ENCODE results near the gene TRIM69.
A peak's percentile ranks its signal among the peaks of the same experiment; 100 is the strongest.
"Not testable (repeated sequence)": the region's sequence is repeated elsewhere in the genome, so short reads cannot be mapped to it uniquely, and the experiment has no call there.

Gene TRIM69

GRCh38 chr15:44736181-44736765 lies at the start of gene TRIM69:
TRIM69 (plus strand) TSS chr15:44736528; CDS start chr15:44736705, 177 bp downstream.
- no peak for DNase-seq

GRCh38 chr15:44689318-44689717 lies 47.0 kb upstream of the TRIM69 start:
- not testable (repeated sequence) for DNase-seq

- not testable (repeated sequence) for DNase-seq
These were observed 46.1 kb upstream of the TRIM69 start for GRCh38 chr15:44690245-44690644.

GRCh38 chr15:44692659-44693058 lies 43.7 kb upstream of the TRIM69 start:
- DNase-seq = no peak

GRCh38 chr15:44694416-44694815 lies 41.9 kb upstream of the TRIM69 start:
- no peak for DNase-seq

GRCh38 chr15:44695294-44695693 lies 41.0 kb upstream of the TRIM69 start:
- no peak for DNase-seq

- no peak for DNase-seq
These were observed 39.3 kb upstream of the TRIM69 start for GRCh38 chr15:44697014-44697413.

- DNase-seq = no peak
These were observed 37.7 kb upstream of the TRIM69 start for GRCh38 chr15:44698641-44699040.

- DNase-seq = not testable (repeated sequence)
These were observed 35.7 kb upstream of the TRIM69 start for GRCh38 chr15:44700676-44701075.

- no peak for DNase-seq
These were observed 30.3 kb upstream of the TRIM69 start for GRCh38 chr15:44705986-44706385.

- no peak for DNase-seq
These were observed 29.9 kb upstream of the TRIM69 start for GRCh38 chr15:44706401-44706800.

GRCh38 chr15:44706946-44707636 lies 29.2 kb upstream of the TRIM69 start:
- no peak for DNase-seq

- no peak for DNase-seq
These were observed 25.9 kb upstream of the TRIM69 start for GRCh38 chr15:44710236-44711095.

GRCh38 chr15:44711096-44711742 lies 25.1 kb upstream of the TRIM69 start, which contains the start of the genes B2M and PATL2:
B2M (plus strand) TSS chr15:44711517; CDS start chr15:44711547, 30 bp downstream.
PATL2 (minus strand) TSS chr15:44711323; CDS start chr15:44676490, 34,833 bp downstream.
- DNase-seq = peak; percentile 91

GRCh38 chr15:44711743-44712345 lies 24.5 kb upstream of the TRIM69 start:
- peak; percentile 59 for DNase-seq

GRCh38 chr15:44712346-44713005 lies 23.9 kb upstream of the TRIM69 start:
- peak; percentile 56 for DNase-seq

- no peak for DNase-seq
These were observed 23.0 kb upstream of the TRIM69 start for GRCh38 chr15:44713006-44713966.

- DNase-seq = no peak
These were observed 21.1 kb upstream of the TRIM69 start for GRCh38 chr15:44715142-44715796.

- DNase-seq = no peak
These were observed 20.5 kb upstream of the TRIM69 start for GRCh38 chr15:44715797-44716334.

Measured in stimulated activated CD4-positive, alpha-beta T cell treated with anti-CD3 and anti-CD28 coated beads, Interleukin-12 subunit alpha, Interleukin-12 subunit beta, amount 100 ng/mL, for 4 hours (primary cell).